Adrenal gland (tissue), 12 donors: ENCODE results near the gene PNN. TPM values are rescaled to one million over a fixed set of nuclear protein-coding genes. Genes with fewer than 3 reads are reported as not detected.

Experiments used
- DNase-seq, 7 donors: peaks; one replicate each; pipeline ENCODE4 v3.0.0-alpha.2; 2019 to 2020
- H3K27ac ChIP-seq, 5 donors: fragments of 200-600 bp; sonication (generic) in 4 of 5; 1 replicate in 3 of 5; 2 replicates in 2 of 5; pipeline versions ENCODE4 v1.5.1 to v1.8.0; 2016 to 2020; ENCODE audit warnings: mild to moderate bottlenecking in 1 of 5
- H3K27me3 ChIP-seq: fragments of 200-600 bp; 2 replicates; pipeline ENCODE4 v1.8.0; 2021
- H3K36me3 ChIP-seq, 2 donors: fragments of 200-600 bp; replicated peaks in 1 of 2; 1 replicate in 1 of 2; 2 replicates in 1 of 2; pipeline versions ENCODE4 v1.5.1 to v1.8.0; 2018 to 2022
- H3K4me1 ChIP-seq, 2 donors: fragments of 200-600 bp; replicated peaks in 1 of 2; 1 replicate in 1 of 2; 2 replicates in 1 of 2; pipeline versions ENCODE4 v1.5.1 to v1.8.0; 2018 to 2021
- H3K4me3 ChIP-seq, 4 donors: fragments of 200-600 bp; sonication (generic) in 3 of 4; one replicate each; pipeline ENCODE4 v1.5.1; 2016 to 2018
- H3K9me3 ChIP-seq, 3 donors: fragments of 200-600 bp; sonication (generic) in 1 of 3; replicated peaks in 1 of 3; 1 replicate in 2 of 3; 2 replicates in 1 of 3; pipeline versions ENCODE4 v1.5.1 to v1.8.0; 2016 to 2021
- CTCF ChIP-seq, 6 experiments: fragments of 450-650 bp in 4 of 6; fragments of 200-600 bp in 2 of 6; sonication (generic) in 1 of 6; IDR thresholded peaks; 1 replicate in 5 of 6; 2 replicates in 1 of 6; pipeline versions ENCODE4 v1.5.1 to v1.8.0; 2016 to 2021; ENCODE audit warnings: antibody characterized with exemption in 6 of 6, mild to moderate bottlenecking in 2 of 6, moderate library complexity in 1 of 6
- POLR2A ChIP-seq, 2 donors: fragments of 450-650 bp; IDR thresholded peaks; one replicate each; pipeline ENCODE4 v1.6.1; 2017; ENCODE audit warnings: antibody characterized with exemption in 2 of 2, mild to moderate bottlenecking in 2 of 2, moderate library complexity in 1 of 2
- WGBS, 4 donors: extraction: QIAGEN DNeasy Blood & Tissue Kit in 2 of 4; methylation state at CpG; one replicate each; pipeline versions ENCODE4 v1.1.5 to v1.1.7; 2013 to 2017; 5-methylcytosine and 5-hydroxymethylcytosine counted together
- intact Hi-C, 2 donors: fragments of 100-400 bp; cut with DNase I; formaldehyde crosslinking; loops; one replicate each; pipeline versions ENCODE4 v1.14.1 to v1.15.0; 2022 to 2023
- polyA plus RNA-seq, 3 donors: library from polyadenylated mRNA; stranded (reverse); fragments of 200-250 nt in 2 of 3; fragments of 350-450 nt in 1 of 3; fragmentation: Illumina TruSeq in 1 of 3; extraction: RNeasy Lipid Tissue Mini Kit (QIAGEN cat#74804) in 1 of 3; gene quantifications; one replicate each; pipeline ENCODE4 v1.2.3, GENCODE V29; 2013 to 2014
- total RNA-seq, 9 donors: library from RNA; depleted of rRNA in 4 of 9; stranded (reverse); fragments of >200 nt in 4 of 9; fragments of 120-200 nt in 1 of 9; fragmentation: NEBNext Ultra II Directional in 1 of 9; extraction: Animal tissue kit (Norgen Biotek cat#: 25700) in 1 of 9; gene quantifications; one replicate each; pipeline versions ENCODE4 v1.1.0 to v1.2.4, GENCODE V29; 2013 to 2023
- donor health status: healthy with polysubstance abuse.
- donor health status: Bipolar disorder and iron deficiency.
- donor health status: DM: yes; HTN: yes; CAD: no.
- donor health status: DM: no; HTN: no; CAD: no.
- donor health status: DM: no; HTN: no; CAD: no.
- donor health status: DM: yes; HTN: yes; CAD: no.

Gene PNN
- total and polyA plus RNA-seq, 12 donors = 11.3 to 86.0 (median 41.5) TPM

- no peak overlapping the region for H3K27ac ChIP-seq
- TF ChIP-seq CTCF (IDR thresholded peaks at IDR 0.05) (no peak), POLR2A (IDR thresholded peaks at IDR 0.05) (no peak)
- no peaks in the 10 kb centered on the region for H3K9me3 ChIP-seq
- WGBS, 4 donors = 93 to 98% (median 95%) methylated on average over 4 of the region's 4 CpGs
- no peak for DNase-seq
- no peak overlapping the region for H3K4me3 ChIP-seq
- H3K27me3 ChIP-seq = no peaks in the 10 kb centered on the region
- H3K36me3 ChIP-seq = peaks cover 0 to 41% of the 10 kb centered on the region in 2 donors
- no peaks in the 10 kb centered on the region for H3K4me1 ChIP-seq
- intact Hi-C loops = loop anchor here in 1 of 2 donors (10.0 kb wide), 1 partner anchor 80 kb away; no protein-coding TSS in a partner anchor
These were observed 9.7 kb downstream of the PNN start for GRCh38 chr14:39184628-39185255.

GRCh38 chr14:39185256-39186049, 10.4 kb downstream of the PNN start:
- no peak for DNase-seq
- Histone ChIP-seq H3K27ac (no peak overlapping the region), H3K4me3 (no peak overlapping the region), H3K4me1 (no peaks in the 10 kb centered on the region), H3K9me3 (no peaks in the 10 kb centered on the region), H3K27me3 (no peaks in the 10 kb centered on the region), H3K36me3 (peaks cover 0 to 34% of the 10 kb centered on the region in 2 donors)
- intact Hi-C loops = loop anchor here in 1 of 2 donors (10.0 kb wide), 1 partner anchor 79 kb away; no protein-coding TSS in a partner anchor
- TF ChIP-seq CTCF (IDR thresholded peaks at IDR 0.05) (no peak), POLR2A (IDR thresholded peaks at IDR 0.05) (no peak)
- 94 to 98% (median 97%) methylated on average over 5 of the region's 5 CpGs for WGBS, 4 donors

- intact Hi-C loops = loop anchor here in 1 of 2 donors (10.0 kb wide), 1 partner anchor 78 kb away; no protein-coding TSS in a partner anchor
- 74 to 79% (median 77%) methylated on average over 4 of the region's 4 CpGs for WGBS, 4 donors
- no peak for DNase-seq
- no peak overlapping the region for H3K27ac ChIP-seq
- no peaks in the 10 kb centered on the region for H3K4me1 ChIP-seq
- no peaks in the 10 kb centered on the region for H3K27me3 ChIP-seq
- no peaks in the 10 kb centered on the region for H3K9me3 ChIP-seq
- peaks cover 0 to 18% of the 10 kb centered on the region in 2 donors for H3K36me3 ChIP-seq
- no peak overlapping the region for H3K4me3 ChIP-seq
- TF ChIP-seq CTCF (IDR thresholded peaks at IDR 0.05) (no peak), POLR2A (IDR thresholded peaks at IDR 0.05) (no peak)
These were observed 12.0 kb downstream of the PNN start for GRCh38 chr14:39186941-39187525.
